ENCODE measurements around the gene DOK4. TPM values are rescaled to one million over a fixed set of nuclear protein-coding genes. Genes with fewer than 3 reads are reported as not detected.

The DOK4 gene
- total RNA-seq, 1 donor = 40.2 TPM

- TF ChIP-seq CTCF (IDR thresholded peaks at IDR 0.05; ENCODE audit: insufficient read depth, low read depth, low read length) = no peak
- H3K4me3 ChIP-seq (ENCODE audit: low read depth, low read length) = no peak overlapping the region
- DNase-seq (ENCODE audit: low read depth) = no peak
Measured at GRCh38 chr16:57532266-57532625, 46.0 kb upstream of the DOK4 start.

- no peak for DNase-seq (ENCODE audit: low read depth)
- TF ChIP-seq CTCF (IDR thresholded peaks at IDR 0.05; ENCODE audit: insufficient read depth, low read depth, low read length) = no peak
- H3K4me3 ChIP-seq (ENCODE audit: low read depth, low read length) = no peak overlapping the region
Measured at GRCh38 chr16:57531635-57532265, 45.5 kb upstream of the DOK4 start.

- no peak for TF ChIP-seq CTCF (IDR thresholded peaks at IDR 0.05; ENCODE audit: insufficient read depth, low read depth, low read length)
- H3K4me3 ChIP-seq (ENCODE audit: low read depth, low read length) = no peak overlapping the region
- DNase-seq (ENCODE audit: low read depth) = no peak
Measured at GRCh38 chr16:57531253-57531575, 44.9 kb upstream of the DOK4 start.

- no peak for TF ChIP-seq CTCF (IDR thresholded peaks at IDR 0.05; ENCODE audit: insufficient read depth, low read depth, low read length)
- no peak for DNase-seq (ENCODE audit: low read depth)
- no peak overlapping the region for H3K4me3 ChIP-seq (ENCODE audit: low read depth, low read length)
Measured at GRCh38 chr16:57530522-57531252, 44.4 kb upstream of the DOK4 start.

GRCh38 chr16:57530104-57530521, 43.8 kb upstream of the DOK4 start:
- peak; percentile 52 for DNase-seq (ENCODE audit: low read depth)
- TF ChIP-seq CTCF (IDR thresholded peaks at IDR 0.05; ENCODE audit: insufficient read depth, low read depth, low read length) = no peak

GRCh38 chr16:57529391-57530103, 43.3 kb upstream of the DOK4 start:
- DNase-seq (ENCODE audit: low read depth) = no peak
- no peak overlapping the region for H3K4me3 ChIP-seq (ENCODE audit: low read depth, low read length)
- TF ChIP-seq CTCF (IDR thresholded peaks at IDR 0.05; ENCODE audit: insufficient read depth, low read depth, low read length) = no peak

More at GRCh38 chr16:57530104-57530521, 43.8 kb upstream of the DOK4 start:
- no peak overlapping the region for H3K4me3 ChIP-seq (ENCODE audit: low read depth, low read length)
